Neural progenitor cell (in vitro differentiated cells): ENCODE data around the gene SMARCB1.

Experiments used
- EZH2 ChIP-seq: fragments of 200-600 bp; sonication (generic); IDR thresholded peaks from 2 replicates; pipeline ENCODE4 v1.6.1; 2017; ENCODE audit warnings: antibody characterized with exemption, mild to moderate bottlenecking, moderate library complexity
- EZH2phosphoT487 ChIP-seq: fragments of 200-600 bp; sonication (generic); IDR thresholded peaks from 2 replicates; pipeline ENCODE4 v1.6.1; 2017; ENCODE audit warnings: antibody characterized with exemption
- TF ChIP-seq, protein P1 (sequence below): fragments of 200-600 bp; sonication (generic); IDR thresholded peaks from 2 replicates; pipeline ENCODE4 v1.5.1; 2017; ENCODE audit warnings: antibody characterized with exemption, mild to moderate bottlenecking

DNA sequence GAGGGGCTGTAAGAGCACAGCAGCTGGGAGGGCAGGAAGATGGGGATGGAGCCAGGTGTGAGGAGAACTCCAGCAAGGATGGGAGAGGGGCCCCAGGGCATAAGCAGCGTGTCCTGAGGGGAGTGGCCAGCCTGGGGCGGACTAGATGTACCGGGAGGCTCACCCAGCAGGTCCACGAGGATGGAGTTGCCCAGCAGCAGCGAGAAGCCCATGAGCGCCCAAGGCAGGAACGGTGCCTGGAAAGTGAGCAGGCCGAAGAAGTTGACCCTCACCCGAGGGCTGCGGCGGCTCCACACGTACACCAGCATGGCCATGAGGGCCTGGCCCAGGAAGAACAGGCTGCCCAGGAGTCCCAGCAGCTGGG lies 50.7 kb downstream of the SMARCB1 start:
- TF ChIP-seq, protein P1, sequence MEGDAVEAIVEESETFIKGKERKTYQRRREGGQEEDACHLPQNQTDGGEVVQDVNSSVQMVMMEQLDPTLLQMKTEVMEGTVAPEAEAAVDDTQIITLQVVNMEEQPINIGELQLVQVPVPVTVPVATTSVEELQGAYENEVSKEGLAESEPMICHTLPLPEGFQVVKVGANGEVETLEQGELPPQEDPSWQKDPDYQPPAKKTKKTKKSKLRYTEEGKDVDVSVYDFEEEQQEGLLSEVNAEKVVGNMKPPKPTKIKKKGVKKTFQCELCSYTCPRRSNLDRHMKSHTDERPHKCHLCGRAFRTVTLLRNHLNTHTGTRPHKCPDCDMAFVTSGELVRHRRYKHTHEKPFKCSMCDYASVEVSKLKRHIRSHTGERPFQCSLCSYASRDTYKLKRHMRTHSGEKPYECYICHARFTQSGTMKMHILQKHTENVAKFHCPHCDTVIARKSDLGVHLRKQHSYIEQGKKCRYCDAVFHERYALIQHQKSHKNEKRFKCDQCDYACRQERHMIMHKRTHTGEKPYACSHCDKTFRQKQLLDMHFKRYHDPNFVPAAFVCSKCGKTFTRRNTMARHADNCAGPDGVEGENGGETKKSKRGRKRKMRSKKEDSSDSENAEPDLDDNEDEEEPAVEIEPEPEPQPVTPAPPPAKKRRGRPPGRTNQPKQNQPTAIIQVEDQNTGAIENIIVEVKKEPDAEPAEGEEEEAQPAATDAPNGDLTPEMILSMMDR = no peak
- no peak for TF ChIP-seq EZH2
- no peak for TF ChIP-seq EZH2phosphoT487
